Adipocyte (in vitro differentiated cells): Measurements from ENCODE around the gene ADCY7.

Experiments
- DNase-seq: peaks from one replicate; pipeline ENCODE4 v3.0.0-alpha.2; 2015; ENCODE audit warnings: low read depth
- H3K27me3 ChIP-seq: replicated peaks from 2 replicates; pipeline ENCODE4 v1.7.0; 2013; ENCODE audit warnings: mild to moderate bottlenecking, low read length, moderate library complexity; ENCODE audit not compliant: control insufficient read depth, insufficient read depth
- H3K36me3 ChIP-seq: 2 replicates; pipeline ENCODE4 v1.7.0; 2013; ENCODE audit warnings: low read length, mild to moderate bottlenecking, moderate library complexity; ENCODE audit not compliant: control insufficient read depth, insufficient read depth, severe bottlenecking
- H3K4me1 ChIP-seq: 2 replicates; pipeline ENCODE4 v1.7.0; 2013; ENCODE audit warnings: mild to moderate bottlenecking, low read length, moderate library complexity; ENCODE audit not compliant: control insufficient read depth, insufficient read depth
- H3K4me3 ChIP-seq: 2 replicates; pipeline ENCODE4 v1.7.0; 2013; ENCODE audit warnings: mild to moderate bottlenecking, low read length, moderate library complexity
- H3K9ac ChIP-seq: 2 replicates; pipeline ENCODE4 v1.7.0; 2013; ENCODE audit warnings: mild to moderate bottlenecking, low read length, moderate library complexity
- H3K9me3 ChIP-seq: 2 replicates; pipeline ENCODE4 v1.7.0; 2013; ENCODE audit warnings: mild to moderate bottlenecking, low read length, moderate library complexity; ENCODE audit not compliant: control insufficient read depth

The ADCY7 gene

GRCh38 chr16:50311891-50312501 is 45.6 kb downstream of the ADCY7 start:
- peaks cover 32% of the 10 kb centered on the region for H3K36me3 ChIP-seq
- no peaks in the 10 kb centered on the region for H3K27me3 ChIP-seq
- H3K9ac ChIP-seq: no peak overlapping the region
- peaks cover 18% of the 10 kb centered on the region for H3K4me1 ChIP-seq
- DNase-seq: no peak
- H3K9me3 ChIP-seq: no peaks in the 10 kb centered on the region
- H3K4me3 ChIP-seq: no peak overlapping the region

GRCh38 chr16:50313596-50314478 is 47.5 kb downstream of the ADCY7 start:
- Histone ChIP-seq H3K36me3 (peaks cover 42% of the 10 kb centered on the region), H3K9ac (peak overlapping the region; percentile 15), H3K4me3 (no peak overlapping the region), H3K9me3 (no peaks in the 10 kb centered on the region), H3K4me1 (peaks cover 15% of the 10 kb centered on the region), H3K27me3 (no peaks in the 10 kb centered on the region)
- DNase-seq: no peak

GRCh38 chr16:50314665-50315064 is 48.3 kb downstream of the ADCY7 start:
- no peaks in the 10 kb centered on the region for H3K9me3 ChIP-seq
- H3K4me3 ChIP-seq: no peak overlapping the region
- H3K36me3 ChIP-seq: peaks cover 50% of the 10 kb centered on the region
- no peak overlapping the region for H3K9ac ChIP-seq
- no peak for DNase-seq
- no peaks in the 10 kb centered on the region for H3K27me3 ChIP-seq
- peaks cover 12% of the 10 kb centered on the region for H3K4me1 ChIP-seq

GRCh38 chr16:50315346-50315997 is 49.1 kb downstream of the ADCY7 start:
- Histone ChIP-seq H3K4me3 (no peak overlapping the region), H3K9me3 (no peaks in the 10 kb centered on the region), H3K9ac (no peak overlapping the region), H3K36me3 (peaks cover 59% of the 10 kb centered on the region), H3K27me3 (no peaks in the 10 kb centered on the region), H3K4me1 (peaks cover 7% of the 10 kb centered on the region)
- DNase-seq: no peak

GRCh38 chr16:50316102-50316847 is 49.9 kb downstream of the ADCY7 start:
- Histone ChIP-seq H3K4me3 (no peak overlapping the region), H3K27me3 (no peaks in the 10 kb centered on the region), H3K4me1 (peaks cover 7% of the 10 kb centered on the region), H3K9ac (no peak overlapping the region), H3K9me3 (no peaks in the 10 kb centered on the region), H3K36me3 (peaks cover 65% of the 10 kb centered on the region)
- DNase-seq: no peak

GRCh38 chr16:50316848-50317630 is 50.7 kb downstream of the ADCY7 start:
- Histone ChIP-seq H3K4me1 (peaks cover 7% of the 10 kb centered on the region), H3K9ac (no peak overlapping the region), H3K4me3 (no peak overlapping the region), H3K36me3 (peaks cover 69% of the 10 kb centered on the region), H3K27me3 (no peaks in the 10 kb centered on the region), H3K9me3 (no peaks in the 10 kb centered on the region)
- DNase-seq: no peak

GRCh38 chr16:50318796-50319578 is 52.6 kb downstream of the ADCY7 start:
- no peak for DNase-seq
- H3K36me3 ChIP-seq: peaks cover 69% of the 10 kb centered on the region
- no peak overlapping the region for H3K9ac ChIP-seq
- H3K4me1 ChIP-seq: peaks cover 3% of the 10 kb centered on the region
- no peak overlapping the region for H3K4me3 ChIP-seq
- no peaks in the 10 kb centered on the region for H3K9me3 ChIP-seq
- H3K27me3 ChIP-seq: no peaks in the 10 kb centered on the region

- Histone ChIP-seq H3K4me3 (no peak overlapping the region), H3K9ac (no peak overlapping the region), H3K4me1 (no peaks in the 10 kb centered on the region), H3K9me3 (no peaks in the 10 kb centered on the region), H3K36me3 (peaks cover 74% of the 10 kb centered on the region), H3K27me3 (no peaks in the 10 kb centered on the region)
- no peak for DNase-seq
Measured at GRCh38 chr16:50320310-50320709, 54.0 kb downstream of the ADCY7 start.

GRCh38 chr16:50322333-50322732 is 56.0 kb downstream of the ADCY7 start:
- Histone ChIP-seq H3K9ac (no peak overlapping the region), H3K36me3 (peaks cover 59% of the 10 kb centered on the region), H3K9me3 (no peaks in the 10 kb centered on the region), H3K27me3 (no peaks in the 10 kb centered on the region), H3K4me1 (no peaks in the 10 kb centered on the region), H3K4me3 (no peak overlapping the region)
- no peak for DNase-seq
